Measurements from ENCODE around the gene MPP4. TPM values are rescaled to one million over a fixed set of nuclear protein-coding genes. Genes with fewer than 3 reads are reported as not detected.

Gene MPP4
- total and polyA plus RNA-seq, 2 of the 13 experiments (the other 11 are each of a cell fraction or from before 2014, with no cell fraction given), result not detected

DNA sequence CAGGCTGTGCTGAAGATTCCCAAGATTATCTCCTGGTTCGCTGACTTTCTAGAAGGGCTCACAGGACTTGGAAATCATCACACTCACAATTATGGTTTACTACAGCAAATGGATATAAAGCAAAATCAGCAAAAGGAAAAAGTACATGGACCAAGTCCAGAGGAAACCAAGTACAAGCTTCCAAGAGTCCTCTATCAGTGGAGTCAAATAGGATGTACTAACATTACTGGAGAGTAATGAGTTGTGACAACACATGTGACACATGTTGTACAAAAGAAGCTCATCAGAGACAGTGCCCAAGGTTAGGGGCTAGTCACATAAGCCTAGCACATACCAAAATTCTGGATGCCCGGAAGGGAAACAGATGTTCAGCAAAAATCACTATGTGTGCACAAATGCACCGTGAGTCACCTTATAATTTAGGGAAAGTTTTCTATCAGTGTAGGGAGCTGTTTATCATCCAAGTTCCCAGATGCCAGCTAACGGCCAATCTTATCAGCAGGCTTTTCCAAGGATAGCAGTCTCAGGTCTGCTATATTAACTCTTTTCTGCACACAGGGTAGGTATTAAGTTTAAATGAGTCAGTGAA lies 64.7 kb downstream of the MPP4 start:
- CTCF ChIA-PET (ENCODE audit: low intra/inter-chr PET ratio, low total read pairs), result no interaction called here
- Histone ChIP-seq H3K4me3 (replicated peaks in 1 of 3; ENCODE audit: insufficient read depth in 1 of 3, low read depth in 2 of 3, low read length in 3 of 3) (no peak overlapping the region), H3K27me3 (ENCODE audit: control insufficient read depth in 1 of 2, insufficient read depth in 2 of 2, low read length in 2 of 2) (no peaks in the 10 kb centered on the region), H3K36me3 (replicated peaks in 1 of 2; ENCODE audit: control insufficient read depth in 1 of 2, insufficient read depth in 2 of 2, low read length in 2 of 2) (peaks cover 7 to 51% of the 10 kb centered on the region in 2 experiments), H3K27ac (ENCODE audit: extremely low read length, insufficient read depth, low read length) (no peak overlapping the region), H2AFZ (ENCODE audit: low read length) (no peak overlapping the region), H3K9ac (ENCODE audit: insufficient read depth, low read depth, low read length) (no peak overlapping the region), H4K20me1 (ENCODE audit: insufficient read depth, low read length) (no peaks in the 10 kb centered on the region), H3K4me1 (ENCODE audit: insufficient read depth, low read length) (no peaks in the 10 kb centered on the region), H3K9me3 (ENCODE audit: low read length) (no peaks in the 10 kb centered on the region), H3K4me2 (ENCODE audit: low read depth, low read length) (no peak overlapping the region), H3K79me2 (ENCODE audit: insufficient read depth, low read length) (no peaks in the 10 kb centered on the region)
- FAIRE-seq, result no peak
- DNase-seq (ENCODE audit: low spot score), result no peak
- no TSS peak for BruUV-seq (replicated peaks)
- TF ChIP-seq ZFP1 (CRISPR knock-in tag; IDR thresholded peaks at IDR 0.05) (no peak), NFKB2 (CRISPR knock-in tag; IDR thresholded peaks at IDR 0.05; ENCODE audit: borderline replicate concordance) (no peak), ZNF138 (CRISPR knock-in tag; IDR thresholded peaks at IDR 0.05; ENCODE audit: low read depth) (no peak), KMT2A (CRISPR knock-in tag; IDR thresholded peaks at IDR 0.05) (no peak), NCOA1 (CRISPR knock-in tag; IDR thresholded peaks at IDR 0.05) (no peak), PRMT3 (CRISPR knock-in tag; IDR thresholded peaks at IDR 0.05; ENCODE audit: borderline replicate concordance, low read depth) (no peak), ZNF30 (CRISPR knock-in tag; IDR thresholded peaks at IDR 0.05) (no peak), SRSF1 (optimal IDR thresholded peaks at IDR 0.05; ENCODE audit: low read depth, low read length) (no peak), EED (CRISPR knock-in tag; IDR thresholded peaks at IDR 0.05) (no peak), CREB1 (IDR thresholded peaks at IDR 0.05) (no peak), CREB1 (CRISPR knock-in tag; IDR thresholded peaks at IDR 0.05) (no peak), EHMT2 (IDR thresholded peaks at IDR 0.05; ENCODE audit: borderline replicate concordance, low read depth, low read length) (no peak), ZNF550 (CRISPR knock-in tag; IDR thresholded peaks at IDR 0.05; ENCODE audit: borderline replicate concordance) (no peak), MZF1 (CRISPR knock-in tag; IDR thresholded peaks at IDR 0.05; ENCODE audit: borderline replicate concordance) (no peak), ELF1 (CRISPR knock-in tag; IDR thresholded peaks at IDR 0.05) (no peak), BORCS8-MEF2B (CRISPR knock-in tag; IDR thresholded peaks at IDR 0.05) (no peak)
- TF ChIP-seq, protein P1, sequence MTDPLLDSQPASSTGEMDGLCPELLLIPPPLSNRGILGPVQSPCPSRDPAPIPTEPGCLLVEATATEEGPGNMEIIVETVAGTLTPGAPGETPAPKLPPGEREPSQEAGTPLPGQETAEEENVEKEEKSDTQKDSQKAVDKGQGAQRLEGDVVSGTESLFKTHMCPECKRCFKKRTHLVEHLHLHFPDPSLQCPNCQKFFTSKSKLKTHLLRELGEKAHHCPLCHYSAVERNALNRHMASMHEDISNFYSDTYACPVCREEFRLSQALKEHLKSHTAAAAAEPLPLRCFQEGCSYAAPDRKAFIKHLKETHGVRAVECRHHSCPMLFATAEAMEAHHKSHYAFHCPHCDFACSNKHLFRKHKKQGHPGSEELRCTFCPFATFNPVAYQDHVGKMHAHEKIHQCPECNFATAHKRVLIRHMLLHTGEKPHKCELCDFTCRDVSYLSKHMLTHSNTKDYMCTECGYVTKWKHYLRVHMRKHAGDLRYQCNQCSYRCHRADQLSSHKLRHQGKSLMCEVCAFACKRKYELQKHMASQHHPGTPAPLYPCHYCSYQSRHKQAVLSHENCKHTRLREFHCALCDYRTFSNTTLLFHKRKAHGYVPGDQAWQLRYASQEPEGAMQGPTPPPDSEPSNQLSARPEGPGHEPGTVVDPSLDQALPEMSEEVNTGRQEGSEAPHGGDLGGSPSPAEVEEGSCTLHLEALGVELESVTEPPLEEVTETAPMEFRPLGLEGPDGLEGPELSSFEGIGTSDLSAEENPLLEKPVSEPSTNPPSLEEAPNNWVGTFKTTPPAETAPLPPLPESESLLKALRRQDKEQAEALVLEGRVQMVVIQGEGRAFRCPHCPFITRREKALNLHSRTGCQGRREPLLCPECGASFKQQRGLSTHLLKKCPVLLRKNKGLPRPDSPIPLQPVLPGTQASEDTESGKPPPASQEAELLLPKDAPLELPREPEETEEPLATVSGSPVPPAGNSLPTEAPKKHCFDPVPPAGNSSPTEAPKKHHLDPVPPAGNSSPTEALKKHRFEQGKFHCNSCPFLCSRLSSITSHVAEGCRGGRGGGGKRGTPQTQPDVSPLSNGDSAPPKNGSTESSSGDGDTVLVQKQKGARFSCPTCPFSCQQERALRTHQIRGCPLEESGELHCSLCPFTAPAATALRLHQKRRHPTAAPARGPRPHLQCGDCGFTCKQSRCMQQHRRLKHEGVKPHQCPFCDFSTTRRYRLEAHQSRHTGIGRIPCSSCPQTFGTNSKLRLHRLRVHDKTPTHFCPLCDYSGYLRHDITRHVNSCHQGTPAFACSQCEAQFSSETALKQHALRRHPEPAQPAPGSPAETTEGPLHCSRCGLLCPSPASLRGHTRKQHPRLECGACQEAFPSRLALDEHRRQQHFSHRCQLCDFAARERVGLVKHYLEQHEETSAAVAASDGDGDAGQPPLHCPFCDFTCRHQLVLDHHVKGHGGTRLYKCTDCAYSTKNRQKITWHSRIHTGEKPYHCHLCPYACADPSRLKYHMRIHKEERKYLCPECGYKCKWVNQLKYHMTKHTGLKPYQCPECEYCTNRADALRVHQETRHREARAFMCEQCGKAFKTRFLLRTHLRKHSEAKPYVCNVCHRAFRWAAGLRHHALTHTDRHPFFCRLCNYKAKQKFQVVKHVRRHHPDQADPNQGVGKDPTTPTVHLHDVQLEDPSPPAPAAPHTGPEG (CRISPR knock-in tag; IDR thresholded peaks at IDR 0.05), result no peak
- TF ChIP-seq, protein P2, sequence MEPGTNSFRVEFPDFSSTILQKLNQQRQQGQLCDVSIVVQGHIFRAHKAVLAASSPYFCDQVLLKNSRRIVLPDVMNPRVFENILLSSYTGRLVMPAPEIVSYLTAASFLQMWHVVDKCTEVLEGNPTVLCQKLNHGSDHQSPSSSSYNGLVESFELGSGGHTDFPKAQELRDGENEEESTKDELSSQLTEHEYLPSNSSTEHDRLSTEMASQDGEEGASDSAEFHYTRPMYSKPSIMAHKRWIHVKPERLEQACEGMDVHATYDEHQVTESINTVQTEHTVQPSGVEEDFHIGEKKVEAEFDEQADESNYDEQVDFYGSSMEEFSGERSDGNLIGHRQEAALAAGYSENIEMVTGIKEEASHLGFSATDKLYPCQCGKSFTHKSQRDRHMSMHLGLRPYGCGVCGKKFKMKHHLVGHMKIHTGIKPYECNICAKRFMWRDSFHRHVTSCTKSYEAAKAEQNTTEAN (CRISPR knock-in tag; conservative IDR thresholded peaks at IDR 0.05), result no peak
- TF ChIP-seq, protein P3, sequence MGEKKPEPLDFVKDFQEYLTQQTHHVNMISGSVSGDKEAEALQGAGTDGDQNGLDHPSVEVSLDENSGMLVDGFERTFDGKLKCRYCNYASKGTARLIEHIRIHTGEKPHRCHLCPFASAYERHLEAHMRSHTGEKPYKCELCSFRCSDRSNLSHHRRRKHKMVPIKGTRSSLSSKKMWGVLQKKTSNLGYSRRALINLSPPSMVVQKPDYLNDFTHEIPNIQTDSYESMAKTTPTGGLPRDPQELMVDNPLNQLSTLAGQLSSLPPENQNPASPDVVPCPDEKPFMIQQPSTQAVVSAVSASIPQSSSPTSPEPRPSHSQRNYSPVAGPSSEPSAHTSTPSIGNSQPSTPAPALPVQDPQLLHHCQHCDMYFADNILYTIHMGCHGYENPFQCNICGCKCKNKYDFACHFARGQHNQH (CRISPR knock-in tag; IDR thresholded peaks at IDR 0.05), result no peak
- ATAC-seq, result no peak
- POLR2A ChIA-PET, result interaction anchor here (0.6 kb wide), 1 partner anchor 385 kb away, joined by 3 read pairs; no protein-coding TSS in a partner anchor
- WGBS (ENCODE audit: low lambda C conversion rate), result over 99% methylated on average over 4 of the region's 4 CpGs
- intact Hi-C loops (cut with micrococcal nuclease; ENCODE audit: unreplicated experiment) (no loop called here), in situ Hi-C loops (cut with HindIII; ENCODE audit: extremely low pct_ligation_motif_present, low pct_unique_long_range_greater_than_20kb) (no loop called here)
